Epithelial cell of proximal tubule (primary cell): ENCODE results near the gene CARD10. TPM values are rescaled to one million over a fixed set of nuclear protein-coding genes. Genes with fewer than 3 reads are reported as not detected.

Experiments
- DNase-seq: peaks from one replicate; pipeline ENCODE4 v3.0.0-alpha.2; 2011; ENCODE audit warnings: low read depth
- H3K4me3 ChIP-seq: 2 replicates; pipeline ENCODE4 v1.5.1; 2011; ENCODE audit warnings: low read depth, mild to moderate bottlenecking, low read length
- total RNA-seq: library from RNA; depleted of rRNA; stranded (reverse); fragments of >200 nt; gene quantifications from 2 replicates; pipeline ENCODE4 v1.2.3, GENCODE V29; 2015
- TF ChIP-seq, protein P1 (sequence below): conservative IDR thresholded peaks from 2 replicates; pipeline ENCODE4 v1.5.1; 2012; ENCODE audit warnings: low read depth, mild to moderate bottlenecking, low read length

The CARD10 gene
- total RNA-seq, 1 donor from 2014 or later: 63.8 TPM

DNA sequence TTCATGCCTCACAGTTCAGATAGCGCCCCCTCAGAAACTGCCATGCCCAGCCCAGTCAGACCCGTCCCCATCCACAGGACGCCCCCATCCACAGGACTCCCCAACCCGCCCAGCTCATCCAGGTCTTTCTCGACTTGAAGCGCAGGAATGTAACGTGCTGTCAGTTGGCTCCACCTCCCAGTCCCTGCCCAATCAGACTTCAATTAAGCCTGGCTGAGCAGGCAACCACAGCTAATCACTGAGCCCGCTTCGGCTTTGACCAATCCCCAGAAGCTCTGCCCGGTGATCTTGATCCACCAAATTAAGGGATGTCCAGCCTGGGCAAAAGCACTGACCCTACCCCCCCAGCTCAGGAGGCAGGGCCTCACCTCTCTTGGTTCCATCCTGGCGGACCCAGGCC lies 22.6 kb downstream of the CARD10 start:
- H3K4me3 ChIP-seq: peak overlapping the region; percentile 11
- DNase-seq: no peak
- TF ChIP-seq, protein P1, sequence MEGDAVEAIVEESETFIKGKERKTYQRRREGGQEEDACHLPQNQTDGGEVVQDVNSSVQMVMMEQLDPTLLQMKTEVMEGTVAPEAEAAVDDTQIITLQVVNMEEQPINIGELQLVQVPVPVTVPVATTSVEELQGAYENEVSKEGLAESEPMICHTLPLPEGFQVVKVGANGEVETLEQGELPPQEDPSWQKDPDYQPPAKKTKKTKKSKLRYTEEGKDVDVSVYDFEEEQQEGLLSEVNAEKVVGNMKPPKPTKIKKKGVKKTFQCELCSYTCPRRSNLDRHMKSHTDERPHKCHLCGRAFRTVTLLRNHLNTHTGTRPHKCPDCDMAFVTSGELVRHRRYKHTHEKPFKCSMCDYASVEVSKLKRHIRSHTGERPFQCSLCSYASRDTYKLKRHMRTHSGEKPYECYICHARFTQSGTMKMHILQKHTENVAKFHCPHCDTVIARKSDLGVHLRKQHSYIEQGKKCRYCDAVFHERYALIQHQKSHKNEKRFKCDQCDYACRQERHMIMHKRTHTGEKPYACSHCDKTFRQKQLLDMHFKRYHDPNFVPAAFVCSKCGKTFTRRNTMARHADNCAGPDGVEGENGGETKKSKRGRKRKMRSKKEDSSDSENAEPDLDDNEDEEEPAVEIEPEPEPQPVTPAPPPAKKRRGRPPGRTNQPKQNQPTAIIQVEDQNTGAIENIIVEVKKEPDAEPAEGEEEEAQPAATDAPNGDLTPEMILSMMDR: no peak

DNA sequence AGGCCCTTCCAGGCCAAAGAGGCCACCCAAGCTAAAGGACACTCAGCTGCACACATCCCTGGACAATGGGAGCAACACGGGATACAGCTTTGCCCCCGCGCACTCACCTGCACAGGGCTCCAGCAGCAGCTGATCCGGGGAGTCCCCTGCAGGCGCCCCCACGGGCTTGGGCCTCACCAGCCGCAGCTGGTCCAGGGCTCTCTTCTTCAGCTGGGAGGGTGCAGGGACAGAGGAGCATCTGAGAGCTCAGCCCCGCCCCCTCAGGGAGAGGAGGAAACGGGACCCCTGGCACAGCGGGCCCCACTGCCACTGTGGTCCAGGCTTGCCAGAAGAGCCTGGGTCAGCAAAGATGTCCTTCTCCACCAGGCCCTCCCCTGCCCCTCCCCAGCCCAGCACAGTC lies 25.2 kb downstream of the CARD10 start:
- TF ChIP-seq, protein P1: no peak
- no peak overlapping the region for H3K4me3 ChIP-seq
- DNase-seq: no peak

DNA sequence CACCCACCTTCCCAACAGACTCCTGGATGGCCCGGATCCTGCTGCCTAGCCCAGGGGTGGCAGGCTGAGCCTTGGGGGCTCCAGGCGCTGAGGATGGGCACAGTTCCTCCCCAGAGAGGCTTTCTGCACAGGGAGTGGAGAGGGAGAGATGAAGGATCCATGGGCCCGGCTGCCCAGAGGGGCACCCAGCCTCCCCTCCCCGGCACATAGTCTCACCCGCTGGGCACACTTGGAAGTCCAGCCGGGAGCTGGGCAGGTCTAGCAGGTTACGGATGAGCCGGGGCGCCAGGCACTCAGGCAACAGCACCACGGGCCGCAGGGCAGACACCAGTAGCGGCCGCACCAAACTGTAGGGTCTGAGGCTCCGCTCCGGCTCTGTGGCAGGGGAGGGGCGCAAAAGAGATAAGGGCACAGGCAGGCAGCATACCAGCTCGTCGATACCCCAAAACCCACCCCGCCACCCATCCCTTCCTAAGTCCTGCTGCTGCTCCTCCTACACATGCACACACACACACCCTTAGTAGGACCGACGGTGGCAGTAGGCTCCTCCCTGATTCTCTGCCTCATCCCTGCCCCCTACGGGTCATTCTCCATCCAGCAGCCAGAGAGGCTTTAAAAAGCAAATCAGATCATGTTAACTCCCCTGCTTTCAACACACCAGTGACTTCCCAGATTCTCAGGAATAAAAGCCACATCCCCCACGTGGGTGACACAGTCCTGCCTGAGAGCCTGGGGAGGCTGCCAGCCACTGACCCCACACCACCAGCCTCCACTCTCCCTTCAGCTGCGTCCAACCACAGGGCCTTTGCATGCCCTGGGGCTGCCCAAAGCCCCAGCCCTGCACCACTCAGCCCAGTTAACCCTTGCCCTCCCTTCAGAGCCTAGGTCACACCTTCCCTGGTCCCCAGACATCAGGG lies 26.5 kb downstream of the CARD10 start:
- TF ChIP-seq, protein P1: peak; percentile 66
- DNase-seq: no peak
- no peak overlapping the region for H3K4me3 ChIP-seq

DNA sequence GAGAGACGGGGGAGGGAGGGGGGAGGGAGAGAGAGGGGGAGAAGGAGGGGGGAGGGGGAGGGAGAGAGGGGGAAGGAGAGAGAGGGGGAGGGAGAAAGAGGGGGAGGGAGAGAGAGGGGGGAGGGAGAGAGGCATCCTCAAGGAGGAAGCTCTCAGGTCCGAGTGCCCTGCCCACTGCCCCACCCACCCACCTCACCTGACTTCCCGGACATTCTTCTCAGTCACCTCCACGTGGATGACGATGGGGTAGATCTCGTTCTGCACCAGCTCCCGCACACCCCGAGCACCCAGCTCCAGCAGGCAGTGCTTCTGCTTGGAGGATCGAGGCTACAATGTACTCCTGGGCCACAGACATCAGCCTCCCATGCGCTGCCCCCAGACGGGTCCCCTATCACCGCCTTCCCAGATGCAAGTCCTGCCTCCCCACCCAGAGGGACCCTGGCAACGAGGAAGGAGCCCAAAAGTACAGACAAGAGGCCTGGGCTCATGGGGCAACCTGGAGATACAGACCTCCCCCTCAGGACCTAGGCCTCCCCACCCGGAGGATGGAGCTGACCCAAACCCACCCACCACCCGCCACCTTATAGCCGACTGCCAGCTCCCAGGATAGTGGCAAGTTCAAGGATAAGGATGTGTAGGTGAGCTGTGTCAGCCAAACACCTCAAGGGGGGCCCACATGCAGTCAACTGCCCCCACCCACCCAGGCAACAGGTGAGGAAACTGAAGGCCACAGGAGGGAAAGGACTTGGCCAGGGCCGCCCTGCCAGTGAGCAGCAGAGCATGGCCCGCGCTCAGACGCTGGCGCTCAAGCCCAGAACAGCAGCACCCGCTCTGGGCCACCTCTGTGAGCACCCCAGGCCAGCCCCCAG lies 27.4 kb downstream of the CARD10 start:
- no peak for DNase-seq
- TF ChIP-seq, protein P1: no peak

DNA sequence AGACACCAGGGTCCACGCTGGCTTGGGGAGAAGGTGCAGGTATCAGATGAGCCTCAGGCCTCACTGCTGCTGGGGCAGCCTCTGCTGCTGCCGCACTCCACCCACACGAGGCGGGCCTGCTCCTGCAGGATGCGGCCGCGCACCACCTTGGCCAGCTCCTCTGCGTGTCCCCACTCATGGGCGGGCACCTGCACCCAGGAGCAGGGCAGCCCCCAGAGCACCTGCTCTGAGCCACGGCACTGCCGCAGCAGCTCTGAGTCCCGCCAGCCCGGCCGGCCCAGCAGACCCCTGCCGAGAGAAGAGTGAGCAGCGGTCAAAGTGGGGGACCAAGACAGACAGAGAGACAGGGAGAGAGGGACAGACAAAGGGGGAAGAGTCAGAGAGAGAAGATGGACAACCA lies 28.1 kb downstream of the CARD10 start:
- H3K4me3 ChIP-seq: no peak overlapping the region
- no peak for DNase-seq
- TF ChIP-seq, protein P1: no peak

More for the DNA sequence above, 27.4 kb downstream of the CARD10 start:
- no peak overlapping the region for H3K4me3 ChIP-seq

DNA sequence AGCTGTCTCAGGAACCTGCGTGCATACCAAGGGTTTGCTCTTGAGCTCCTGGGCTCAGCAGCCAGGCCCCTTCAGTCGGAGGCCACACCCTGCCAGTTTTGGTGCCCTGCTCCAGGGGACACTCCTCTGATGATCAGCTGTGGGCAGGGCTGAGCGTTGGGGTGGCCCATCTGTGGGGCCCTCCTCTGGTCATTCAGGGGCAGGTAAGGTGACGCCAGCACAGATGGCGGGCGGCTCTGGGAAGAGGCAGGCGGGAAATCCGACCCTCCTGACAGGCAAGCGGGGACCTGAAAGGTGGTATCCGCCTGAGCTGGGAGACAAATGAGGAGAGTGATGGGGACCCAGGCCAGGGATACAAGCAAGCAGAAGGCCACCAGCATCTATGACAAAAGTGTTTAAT lies 29.2 kb downstream of the CARD10 start:
- no peak for DNase-seq
- TF ChIP-seq, protein P1: no peak
- no peak overlapping the region for H3K4me3 ChIP-seq
